IMR-90 (cell line): ENCODE results near the gene SYNPO2. TPM values are rescaled to one million over a fixed set of nuclear protein-coding genes. Genes with fewer than 3 reads are reported as not detected.
A peak's percentile ranks its signal among the peaks of the same experiment; 100 is the strongest.

ENCODE experiments used
- ATAC-seq: fragments of 200-7000 bp; cut with Tn5 transposase; 2 replicates; pipeline ENCODE4 v1.9.1; 2020; ENCODE audit warnings: low read depth, mild to moderate bottlenecking, moderate library complexity
- BruUV-seq: library from RNA; stranded (reverse); fragments of 400-500 nt; replicated peaks from 2 replicates; lab custom pipeline; 2021; lab: Mats Ljungman, UMichigan
- CTCF ChIA-PET: fragments of 300-600 bp; formaldehyde crosslinking; extraction: SDS; loops from one replicate; lab custom pipeline; 2021; ENCODE audit warnings: antibody characterized with exemption; lab: Yijun Ruan, JAX
- POLR2A ChIA-PET: fragments of 300-600 bp; sonication (Branson Sonifier 250); formaldehyde crosslinking; loops from one replicate; lab custom pipeline; 2022; ENCODE audit warnings: antibody characterized with exemption; ENCODE audit not compliant: unreplicated experiment; lab: Charles Lee
- DNase-seq: peaks from one replicate; pipeline ENCODE4 v3.0.0; 2013
- H2AFZ ChIP-seq: replicated peaks from 2 replicates; pipeline ENCODE3; 2013; ENCODE audit warnings: low read length, mild to moderate bottlenecking; ENCODE audit not compliant: poor library complexity
- H2AK5ac ChIP-seq: 2 replicates; pipeline ENCODE4 v1.6.1; 2013; ENCODE audit warnings: low read depth, low read length, inconsistent platforms
- H2AK9ac ChIP-seq: replicated peaks from 2 replicates; pipeline ENCODE3; 2013; ENCODE audit warnings: mild to moderate bottlenecking, low read depth, low read length, moderate library complexity; ENCODE audit not compliant: poor library complexity
- H2BK120ac ChIP-seq: 2 replicates; pipeline ENCODE4 v1.6.1; 2013; ENCODE audit warnings: low read depth, low read length, inconsistent platforms
- H2BK15ac ChIP-seq: 3 replicates; pipeline ENCODE4 v1.6.1; 2013; ENCODE audit warnings: low read depth, low read length, inconsistent platforms
- H2BK20ac ChIP-seq: 2 replicates; pipeline ENCODE4 v1.6.1; 2013; ENCODE audit warnings: low read depth, mild to moderate bottlenecking, inconsistent platforms, low read length, moderate library complexity
- H2BK5ac ChIP-seq: 2 replicates; pipeline ENCODE4 v1.6.1; 2013; ENCODE audit warnings: mild to moderate bottlenecking, low read depth, low read length, inconsistent platforms; ENCODE audit not compliant: poor library complexity, severe bottlenecking
- H3K14ac ChIP-seq: replicated peaks from 2 replicates; pipeline ENCODE4 v1.6.1; 2013; ENCODE audit warnings: low read depth, low read length, inconsistent platforms
- H3K18ac ChIP-seq: 2 replicates; pipeline ENCODE4 v1.6.1; 2013; ENCODE audit warnings: low read depth, low read length, control low read depth
- H3K23ac ChIP-seq: 2 replicates; pipeline ENCODE4 v1.6.1; 2013; ENCODE audit warnings: low read depth, low read length, inconsistent platforms
- H3K27ac ChIP-seq: 2 replicates; pipeline ENCODE4 v1.5.1; 2013; ENCODE audit warnings: mild to moderate bottlenecking, control low read depth, low read length; ENCODE audit not compliant: insufficient read depth
- H3K27me3 ChIP-seq: 2 replicates; pipeline ENCODE4 v1.6.1; 2013; ENCODE audit warnings: low read length; ENCODE audit not compliant: control insufficient read depth, insufficient read depth
- H3K36me3 ChIP-seq: 2 replicates; pipeline ENCODE4 v1.6.1; 2013; ENCODE audit warnings: low read length, mixed read lengths; ENCODE audit not compliant: control insufficient read depth, insufficient read depth
- H3K4ac ChIP-seq: 2 replicates; pipeline ENCODE4 v1.6.1; 2013; ENCODE audit warnings: low read depth, low read length, inconsistent platforms
- H3K4me1 ChIP-seq: 2 replicates; pipeline ENCODE4 v1.6.1; 2013; ENCODE audit warnings: low read length, mixed read lengths; ENCODE audit not compliant: control insufficient read depth, insufficient read depth
- H3K4me2 ChIP-seq: 2 replicates; pipeline ENCODE4 v1.6.1; 2013; ENCODE audit warnings: low read depth, mild to moderate bottlenecking, control low read depth, low read length, moderate library complexity
- H3K4me3 ChIP-seq: 2 replicates; pipeline ENCODE4 v1.5.1; 2013; ENCODE audit warnings: low read depth, mild to moderate bottlenecking, control low read depth, low read length, moderate library complexity; ENCODE audit not compliant: insufficient read depth
- H3K56ac ChIP-seq: 2 replicates; pipeline ENCODE4 v1.6.1; 2013; ENCODE audit warnings: low read length, inconsistent platforms; ENCODE audit not compliant: insufficient read depth; ENCODE audit errors: extremely low read depth
- H3K79me1 ChIP-seq, 2 experiments: 2 replicates each; pipeline ENCODE4 v1.6.1; 2013; ENCODE audit warnings: low read length in 2 of 2, inconsistent platforms in 1 of 2, low read depth in 1 of 2
- H3K9ac ChIP-seq: 2 replicates; pipeline ENCODE4 v1.6.1; 2013; ENCODE audit warnings: low read depth, low read length, control low read depth
- H3K9me1 ChIP-seq: 2 replicates; pipeline ENCODE4 v1.6.1; 2013; ENCODE audit warnings: low read length, inconsistent platforms; ENCODE audit not compliant: insufficient read depth
- H3K9me3 ChIP-seq: 2 replicates; pipeline ENCODE4 v1.6.1; 2013; ENCODE audit warnings: low read length; ENCODE audit not compliant: control insufficient read depth, insufficient read depth
- H4K20me1 ChIP-seq: 2 replicates; pipeline ENCODE4 v1.6.1; 2013; ENCODE audit warnings: low read length, inconsistent platforms; ENCODE audit not compliant: insufficient read depth
- H4K5ac ChIP-seq: 2 replicates; pipeline ENCODE4 v1.6.1; 2013; ENCODE audit warnings: mild to moderate bottlenecking, low read depth, low read length, control low read depth
- H4K8ac ChIP-seq, 2 experiments: 2 replicates each; pipeline ENCODE4 v1.6.1; 2013; ENCODE audit warnings: low read depth in 2 of 2, low read length in 2 of 2, control low read depth in 1 of 2, inconsistent platforms in 1 of 2
- H4K91ac ChIP-seq: 2 replicates; pipeline ENCODE4 v1.6.1; 2013; ENCODE audit warnings: low read depth, low read length, inconsistent platforms; ENCODE audit not compliant: insufficient read depth
- CEBPB ChIP-seq: IDR thresholded peaks from 2 replicates; pipeline ENCODE4 v1.6.1; 2012; ENCODE audit warnings: low read depth, low read length, improper control_type of control experiment
- CHD1 ChIP-seq: IDR thresholded peaks from 2 replicates; pipeline ENCODE4 v1.6.1; 2012; ENCODE audit warnings: low read depth, low read length, improper control_type of control experiment
- CTCF ChIP-seq: conservative IDR thresholded peaks from 2 replicates; pipeline ENCODE4 v1.5.1; 2012; ENCODE audit warnings: mild to moderate bottlenecking, low read depth, low read length, improper control_type of control experiment
- NFE2L2 ChIP-seq: fragments of 150-350 bp; IDR thresholded peaks from 2 replicates; pipeline ENCODE4 v1.6.1; 2016; ENCODE audit warnings: low read depth, mild to moderate bottlenecking, low read length
- WGBS, 2 experiments: methylation state at CpG; one replicate each; pipeline versions ENCODE4 v1.1.5 to v1.1.7; 2013; ENCODE audit warnings: missing lambda C conversion rate in 2 of 2; ENCODE audit not compliant: insufficient read length in 1 of 2; ENCODE audit errors: extremely low coverage in 2 of 2; 5-methylcytosine and 5-hydroxymethylcytosine counted together
- dilution Hi-C: fragments of 300-500 bp; cut with HindIII; formaldehyde crosslinking; loops from one replicate; pipeline ENCODE4 v1.14.3; 2018; ENCODE audit warnings: low sequenced_read_pairs; ENCODE audit not compliant: unreplicated experiment
- in situ Hi-C: fragments of 300-500 bp; cut with MboI; formaldehyde crosslinking; loops from 3 replicates; pipeline ENCODE4 v1.14.3; 2019; ENCODE audit warnings: low sequenced_read_pairs, inconsistent platforms, mixed read lengths
- intact Hi-C: fragments of 100-400 bp; cut with micrococcal nuclease; formaldehyde crosslinking; loops from 2 replicates; pipeline ENCODE4 v1.10.0; 2022
- polyA plus RNA-seq, 3 experiments: library from polyadenylated mRNA; depleted of rRNA; stranded (reverse); fragments of >200 nt; gene quantifications; 2 replicates each; pipeline ENCODE4 v1.2.3, GENCODE V29; 2012; ENCODE audit warnings: low replicate concordance in 1 of 3
- total RNA-seq: library from RNA; depleted of rRNA; stranded (reverse); fragments of >200 nt; gene quantifications from 2 replicates; pipeline ENCODE4 v1.2.3, GENCODE V29; 2012
- TF ChIP-seq, protein P1 (sequence below): fragments of 150-350 bp; IDR thresholded peaks from 2 replicates; pipeline ENCODE4 v1.6.1; 2016; ENCODE audit warnings: low read depth, mild to moderate bottlenecking, low read length, moderate library complexity, borderline replicate concordance

The SYNPO2 gene
- total and polyA plus RNA-seq, 2 of the 4 experiments (the other 2 are of a cell fraction) = 0.99 to 1.8 TPM

- Histone ChIP-seq H2AK5ac (no peak overlapping the region), H3K56ac (no peak overlapping the region), H3K23ac (no peak overlapping the region), H2AFZ (no peak overlapping the region), H3K14ac (0 out of 2 replicates have a peak overlapping the region, but pooled peaks have one; percentile 68), H3K4me3 (no peak overlapping the region), H2BK5ac (no peak overlapping the region), H4K91ac (no peak overlapping the region), H4K8ac (no peak overlapping the region), H2AK9ac (no peak overlapping the region), H3K9ac (no peak overlapping the region), H3K4ac (no peak overlapping the region), H2BK120ac (no peak overlapping the region), H3K36me3 (no peaks in the 10 kb centered on the region), H4K20me1 (no peaks in the 10 kb centered on the region), H4K5ac (no peak overlapping the region), H3K18ac (no peak overlapping the region), H2BK15ac (no peak overlapping the region), H3K4me2 (no peak overlapping the region), H3K27me3 (no peaks in the 10 kb centered on the region; the same call in 1 of the 2 replicates), H3K79me1 (no peaks in the 10 kb centered on the region), H3K4me1 (peaks cover 4% of the 10 kb centered on the region), H2BK20ac (no peak overlapping the region), H3K9me3 (no peaks in the 10 kb centered on the region), H3K9me1 (0 out of 2 replicates have a peak, but pooled peaks cover 2% of the 10 kb centered on the region), H3K27ac (no peak overlapping the region)
- peak; percentile 13 for DNase-seq
- TF ChIP-seq CTCF (no peak), CHD1 (no peak), CEBPB (peak; percentile 17; the same call in 1 of the 2 replicates), NFE2L2 (no peak)
- TF ChIP-seq, protein P1, sequence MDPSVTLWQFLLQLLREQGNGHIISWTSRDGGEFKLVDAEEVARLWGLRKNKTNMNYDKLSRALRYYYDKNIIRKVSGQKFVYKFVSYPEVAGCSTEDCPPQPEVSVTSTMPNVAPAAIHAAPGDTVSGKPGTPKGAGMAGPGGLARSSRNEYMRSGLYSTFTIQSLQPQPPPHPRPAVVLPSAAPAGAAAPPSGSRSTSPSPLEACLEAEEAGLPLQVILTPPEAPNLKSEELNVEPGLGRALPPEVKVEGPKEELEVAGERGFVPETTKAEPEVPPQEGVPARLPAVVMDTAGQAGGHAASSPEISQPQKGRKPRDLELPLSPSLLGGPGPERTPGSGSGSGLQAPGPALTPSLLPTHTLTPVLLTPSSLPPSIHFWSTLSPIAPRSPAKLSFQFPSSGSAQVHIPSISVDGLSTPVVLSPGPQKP = no peak
- ChIA-PET CTCF (no interaction called here), POLR2A (no interaction called here)
- dilution Hi-C loops = no loop called here
- peak; percentile 61 for ATAC-seq
- WGBS, 2 experiments = no CpG with 5 or more reads among the region's 1 CpG
- intact Hi-C loops = no loop called here
- no TSS peak for BruUV-seq
- in situ Hi-C loops = no loop called here
Measured at GRCh38 chr4:118942465-118942864, 53.8 kb downstream of the SYNPO2 start.
